Ovary (tissue), 9 donors: ENCODE data around the gene PLA2G4D. TPM values are rescaled to one million over a fixed set of nuclear protein-coding genes. Genes with fewer than 3 reads are reported as not detected.

ENCODE experiments used
- DNase-seq, 5 donors: peaks; one replicate each; pipeline ENCODE4 v3.0.0-alpha.2; 2019 to 2020
- H3K27ac ChIP-seq, 2 donors: fragments of 200-600 bp; one replicate each; pipeline versions ENCODE4 v1.5.1 to v1.8.0; 2019 to 2022
- H3K27me3 ChIP-seq: fragments of 200-600 bp; one replicate; pipeline ENCODE4 v1.8.0; 2022
- H3K36me3 ChIP-seq: fragments of 200-600 bp; sonication (generic); one replicate; pipeline ENCODE4 v1.5.1; 2019
- H3K4me1 ChIP-seq: one replicate; pipeline ENCODE4 v1.8.1; 2013; ENCODE audit warnings: mild to moderate bottlenecking, moderate library complexity; ENCODE audit not compliant: insufficient read depth
- H3K4me3 ChIP-seq: fragments of 200-600 bp; sonication (generic); one replicate; pipeline ENCODE4 v1.5.1; 2017
- H3K9me3 ChIP-seq, 2 donors: fragments of 200-600 bp in 1 of 2; sonication (generic) in 1 of 2; one replicate each; pipeline versions ENCODE4 v1.5.1 to v1.8.1; 2013 to 2019; ENCODE audit warnings: mild to moderate bottlenecking in 1 of 2, moderate library complexity in 1 of 2
- CTCF ChIP-seq, 3 donors: fragments of 450-650 bp in 2 of 3; fragments of 200-600 bp in 1 of 3; IDR thresholded peaks; one replicate each; pipeline versions ENCODE4 v1.5.1 to v1.8.0; 2016 to 2022; ENCODE audit warnings: antibody characterized with exemption in 3 of 3, mild to moderate bottlenecking in 1 of 3
- EP300 ChIP-seq: sonication (generic); formaldehyde crosslinking; IDR thresholded peaks from one replicate; pipeline ENCODE4 v1.6.1; 2017; ENCODE audit warnings: antibody characterized with exemption
- POLR2A ChIP-seq: fragments of 450-650 bp; IDR thresholded peaks from one replicate; pipeline ENCODE4 v1.6.1; 2017; ENCODE audit warnings: antibody characterized with exemption, mild to moderate bottlenecking, moderate library complexity
- WGBS, 3 donors: extraction: QIAGEN DNeasy Blood & Tissue Kit in 1 of 3; methylation state at CpG; one replicate each; pipeline versions ENCODE4 v1.1.5 to v1.1.7; 2013 to 2017; 5-methylcytosine and 5-hydroxymethylcytosine counted together
- intact Hi-C, 4 donors: fragments of 100-400 bp; cut with DNase I; formaldehyde crosslinking; loops; one replicate each; pipeline versions ENCODE4 v1.11.0 to v1.15.1; 2022 to 2023
- polyA plus RNA-seq, 2 donors: library from polyadenylated mRNA; stranded (reverse); fragments of 200-250 nt in 1 of 2; fragments of 350-450 nt in 1 of 2; fragmentation: Illumina TruSeq in 1 of 2; extraction: RNeasy Lipid Tissue Mini Kit (QIAGEN cat#74804) in 1 of 2; gene quantifications; one replicate each; pipeline ENCODE4 v1.2.3, GENCODE V29; 2013 to 2014
- total RNA-seq, 7 donors: library from RNA; depleted of rRNA in 2 of 7; stranded (reverse); fragments of >200 nt in 2 of 7; fragmentation: NEBNext Ultra II Directional in 3 of 7; extraction: Animal tissue kit (Norgen Biotek cat#: 25700) in 3 of 7; gene quantifications; one replicate each; pipeline versions ENCODE4 v1.1.0 to v1.2.4, GENCODE V29; 2016 to 2023
- donor health status: DM: no; HTN: no; CAD: no; lungs with moderate emphysema.
- donor health status: DM: no; HTN: no; CAD: no.
- donor health status: Bipolar disorder and iron deficiency.
- donor health status: DM: yes; HTN: yes; CAD: no.
- donor health status: DM: no; HTN: no; CAD: no.
- donor health status: DM: yes; HTN: yes; CAD: no.

Gene PLA2G4D
- total and polyA plus RNA-seq, 9 donors: 0.11 to 0.12 TPM; not detected in 7

DNA sequence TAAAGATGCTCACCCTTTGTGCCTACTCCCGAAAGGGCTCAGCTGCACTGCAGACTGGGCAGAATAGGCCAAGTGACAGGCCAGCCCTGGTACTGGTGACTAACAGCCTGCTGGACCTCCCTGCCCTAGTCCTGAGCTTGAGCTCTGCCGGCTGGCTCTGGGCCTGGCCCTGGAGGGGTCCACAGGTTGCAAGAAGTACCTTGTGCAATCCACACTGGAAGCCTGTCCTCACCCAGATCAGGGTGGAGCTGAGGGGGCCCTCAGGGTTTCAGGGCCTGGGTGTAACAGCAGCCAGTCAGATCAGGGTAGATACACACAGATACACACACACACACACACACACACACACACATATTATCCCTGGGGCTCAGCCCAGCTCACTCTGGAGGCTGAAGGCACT lies 27.3 kb upstream of the PLA2G4D start:
- no peak for DNase-seq
- Histone ChIP-seq H3K4me3 (no peak overlapping the region), H3K9me3 (no peaks in the 10 kb centered on the region), H3K4me1 (no peaks in the 10 kb centered on the region), H3K36me3 (no peaks in the 10 kb centered on the region), H3K27me3 (no peaks in the 10 kb centered on the region), H3K27ac (no peak overlapping the region)
- 21 to 67% (median 31%) methylated on average over 1 to 2 of the region's 2 CpGs for WGBS, 3 donors
- TF ChIP-seq CTCF (IDR thresholded peaks at IDR 0.05) (no peak), EP300 (no peak), POLR2A (no peak)
- intact Hi-C loops: no loop called here

GRCh38 chr15:42121021-42121420 lies 26.7 kb upstream of the PLA2G4D start:
- H3K4me3 ChIP-seq: no peak overlapping the region
- DNase-seq: no peak
- no peaks in the 10 kb centered on the region for H3K9me3 ChIP-seq
- no peak overlapping the region for H3K27ac ChIP-seq
- 84 to 97% (median 91%) methylated on average over 6 of the region's 6 CpGs for WGBS, 3 donors
- H3K4me1 ChIP-seq: no peaks in the 10 kb centered on the region
- intact Hi-C loops: no loop called here
- no peak for TF ChIP-seq POLR2A
- no peak for TF ChIP-seq EP300
- TF ChIP-seq CTCF (IDR thresholded peaks at IDR 0.05): no peak
- H3K27me3 ChIP-seq: no peaks in the 10 kb centered on the region
- no peaks in the 10 kb centered on the region for H3K36me3 ChIP-seq

DNA sequence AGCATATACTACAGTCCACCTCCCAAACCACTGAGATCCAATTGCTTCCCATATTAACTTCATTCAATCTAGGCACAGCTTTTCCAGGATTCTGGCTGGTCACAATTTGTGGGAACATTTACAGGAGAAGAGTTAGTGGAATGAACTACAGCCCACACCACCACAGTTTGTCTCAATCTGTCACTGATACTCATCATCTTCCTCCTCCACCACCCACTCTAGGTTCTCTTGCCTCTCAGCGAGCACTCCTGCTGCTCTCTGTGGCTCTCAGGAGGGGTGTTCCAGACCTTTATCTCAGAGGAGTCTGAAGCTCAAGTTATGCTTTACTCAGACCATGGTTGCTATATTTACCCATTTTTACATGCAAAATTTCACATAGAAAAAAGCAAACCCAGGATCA lies 25.9 kb upstream of the PLA2G4D start:
- H3K9me3 ChIP-seq: no peaks in the 10 kb centered on the region
- intact Hi-C loops: no loop called here
- H3K27me3 ChIP-seq: no peaks in the 10 kb centered on the region
- H3K27ac ChIP-seq: no peak overlapping the region
- H3K4me3 ChIP-seq: no peak overlapping the region
- 81 to 91% (median 90%) methylated on average over 1 of the region's 1 CpG for WGBS, 3 donors
- no peak for DNase-seq
- H3K36me3 ChIP-seq: no peaks in the 10 kb centered on the region
- TF ChIP-seq CTCF (IDR thresholded peaks at IDR 0.05): no peak
- TF ChIP-seq EP300: no peak
- TF ChIP-seq POLR2A: no peak
- no peaks in the 10 kb centered on the region for H3K4me1 ChIP-seq

DNA sequence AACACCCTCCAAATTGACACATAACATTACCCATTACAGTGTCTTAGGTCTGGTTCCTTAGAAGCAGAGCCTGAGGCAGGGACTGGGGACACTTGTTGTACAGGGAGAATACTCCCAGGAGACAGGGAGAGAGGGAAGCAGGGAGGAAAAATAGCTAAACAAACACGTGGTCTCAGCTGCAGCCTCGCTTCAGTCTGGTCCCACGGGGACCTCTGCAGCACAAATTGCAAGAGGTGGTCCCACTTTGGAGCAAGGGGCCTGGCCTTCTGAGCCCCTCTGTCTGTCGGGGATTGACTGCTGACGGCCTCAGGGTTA lies 25.0 kb upstream of the PLA2G4D start:
- DNase-seq: no peak
- Histone ChIP-seq H3K9me3 (no peaks in the 10 kb centered on the region), H3K4me3 (no peak overlapping the region), H3K27me3 (no peaks in the 10 kb centered on the region), H3K4me1 (no peaks in the 10 kb centered on the region), H3K36me3 (no peaks in the 10 kb centered on the region), H3K27ac (no peak overlapping the region)
- intact Hi-C loops: no loop called here
- 30 to 49% (median 43%) methylated on average over 5 of the region's 5 CpGs for whole genome bisulfite sequencing, 3 donors
- no peak for TF ChIP-seq POLR2A
- TF ChIP-seq CTCF (IDR thresholded peaks at IDR 0.05): no peak
- TF ChIP-seq EP300: no peak
